Suprapubic skin (tissue), 3 donors: Measurements from ENCODE around the gene PAPLN.

Experiments
- CTCF ChIP-seq, 2 donors: fragments of 200-600 bp in 1 of 2; fragments of 450-650 bp in 1 of 2; sonication (generic) in 1 of 2; IDR thresholded peaks; one replicate each; pipeline ENCODE4 v1.5.1; 2016 to 2019; ENCODE audit warnings: antibody characterized with exemption in 2 of 2, mild to moderate bottlenecking in 1 of 2, moderate library complexity in 1 of 2
- POLR2A ChIP-seq, 2 donors: fragments of 450-650 bp; IDR thresholded peaks; one replicate each; pipeline ENCODE4 v1.6.1; 2017; ENCODE audit warnings: antibody characterized with exemption in 2 of 2, mild to moderate bottlenecking in 2 of 2, moderate library complexity in 2 of 2

- TF ChIP-seq CTCF (IDR thresholded peaks at IDR 0.05), result no peak
- no peak for TF ChIP-seq POLR2A (IDR thresholded peaks at IDR 0.05)
These were observed 521 bp upstream of the PAPLN start for GRCh38 chr14:73236752-73237218.
